Measurements from ENCODE around the gene KCNE4. TPM values are rescaled to one million over a fixed set of nuclear protein-coding genes. Genes with fewer than 3 reads are reported as not detected.
A peak's percentile ranks its signal among the peaks of the same experiment; 100 is the strongest.

KCNE4 gene
- total RNA-seq, 2 donors from 2014 or later = 4.5 to 5.1 TPM

GRCh38 chr2:223054193-223054781 lies 2.3 kb downstream of the KCNE4 start:
- DNase-seq (peak; percentile 76), ATAC-seq (peak; percentile 49 to 62)
- intact Hi-C loops (cut with DNase I) = no loop called here

- intact Hi-C loops (cut with DNase I) = no loop called here
- no peak for ATAC-seq
- no peak for DNase-seq
These were observed 3.1 kb downstream of the KCNE4 start for GRCh38 chr2:223055140-223055539.

GRCh38 chr2:223055836-223056235 lies 3.8 kb downstream of the KCNE4 start:
- peak; percentile 34 for DNase-seq
- intact Hi-C loops (cut with DNase I) = no loop called here
- ATAC-seq = peak; percentile 21 to 33

DNA sequence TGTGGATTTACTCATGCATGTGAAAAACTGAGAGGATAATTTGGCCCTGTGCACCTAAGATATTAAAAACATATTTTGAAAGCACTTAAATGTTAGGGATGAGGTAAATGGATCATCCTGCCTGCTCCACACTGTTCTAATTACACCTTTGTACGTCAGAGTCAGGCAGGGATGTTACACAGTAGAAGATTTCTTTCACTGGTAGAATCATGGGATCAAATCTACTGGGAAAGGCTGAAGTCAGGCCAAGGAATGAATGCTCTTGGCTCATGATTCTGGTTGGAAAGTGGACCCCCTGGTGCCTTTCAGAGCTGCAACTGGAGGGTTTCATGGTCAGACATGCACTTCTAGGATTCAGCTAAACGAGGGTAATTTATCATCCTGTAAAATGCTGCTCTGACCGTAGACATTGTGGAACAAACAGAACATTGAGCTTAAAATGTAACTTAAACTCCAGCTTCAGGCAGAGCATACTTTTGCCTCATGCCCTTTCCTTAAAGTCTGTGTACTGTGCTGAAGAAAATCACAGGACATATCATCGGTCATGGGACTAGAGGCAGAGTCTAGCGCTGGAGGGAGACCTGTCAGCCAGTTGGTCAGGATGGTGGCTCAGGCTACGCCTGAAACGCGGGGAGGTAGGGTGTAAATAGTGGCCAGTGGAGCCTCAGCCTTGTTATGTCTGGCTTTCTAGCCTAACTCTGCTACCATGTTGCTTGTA lies 4.9 kb downstream of the KCNE4 start:
- intact Hi-C loops (cut with DNase I) = no loop called here
- ATAC-seq (no peak), DNase-seq (no peak)

DNA sequence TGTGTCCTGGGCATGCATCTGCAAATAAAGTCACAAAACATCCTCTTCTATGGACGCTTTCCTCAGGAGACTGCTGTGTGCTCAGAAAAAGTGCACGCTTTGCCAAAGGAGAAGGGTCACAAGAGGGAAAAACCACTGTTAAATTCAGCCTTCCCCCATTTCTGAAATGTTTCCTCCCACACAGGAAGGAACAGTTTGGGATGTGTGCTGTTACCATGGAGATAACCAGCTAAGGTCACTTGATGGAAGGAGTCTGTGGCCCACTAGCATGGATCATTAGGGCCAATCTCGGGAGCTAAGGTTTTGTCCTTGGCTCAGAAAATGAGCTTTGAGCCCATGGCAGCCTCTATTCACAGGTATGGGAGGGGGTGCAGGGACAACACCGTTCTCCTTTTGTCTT lies 5.6 kb downstream of the KCNE4 start:
- ATAC-seq (peak; percentile 11 to 28), DNase-seq (no peak)
- intact Hi-C loops (cut with DNase I) = no loop called here

DNA sequence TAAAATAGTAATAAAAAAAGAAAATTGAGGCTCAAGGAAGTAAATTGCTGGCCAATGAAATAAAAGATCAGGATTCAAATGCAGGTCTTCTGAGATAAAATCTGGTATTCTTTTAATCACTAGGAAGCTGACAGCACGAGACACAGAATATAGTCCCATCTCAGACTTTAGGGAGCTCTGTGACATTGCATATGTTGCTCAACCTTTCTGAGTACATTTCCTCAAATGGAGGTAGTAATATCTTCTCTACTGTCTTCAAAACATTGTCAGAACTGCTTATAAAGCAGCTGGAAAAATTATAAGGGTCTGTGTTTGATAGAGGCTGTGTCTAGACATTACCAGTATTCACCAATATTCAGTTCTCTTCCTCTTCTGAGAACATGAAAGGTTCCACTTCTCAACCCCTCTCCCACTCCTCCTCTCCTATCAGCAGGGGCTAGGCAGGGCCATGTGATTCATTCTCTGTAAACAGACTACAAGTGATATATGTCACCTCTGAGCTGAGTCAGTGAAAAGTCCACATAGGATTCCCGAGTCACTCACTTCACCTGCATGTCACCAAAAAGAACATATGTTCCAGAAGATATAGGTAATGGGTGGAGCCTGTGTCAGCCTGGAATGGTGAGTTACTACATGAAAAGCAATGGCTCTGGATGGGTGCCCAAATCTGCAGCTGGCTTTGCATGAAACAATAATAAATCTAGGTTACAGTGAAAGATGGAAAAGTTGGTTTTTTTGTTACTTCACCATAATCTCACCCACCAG lies 7.1 kb downstream of the KCNE4 start:
- intact Hi-C loops (cut with DNase I) = no loop called here
- DNase-seq (no peak), ATAC-seq (no peak)

DNA sequence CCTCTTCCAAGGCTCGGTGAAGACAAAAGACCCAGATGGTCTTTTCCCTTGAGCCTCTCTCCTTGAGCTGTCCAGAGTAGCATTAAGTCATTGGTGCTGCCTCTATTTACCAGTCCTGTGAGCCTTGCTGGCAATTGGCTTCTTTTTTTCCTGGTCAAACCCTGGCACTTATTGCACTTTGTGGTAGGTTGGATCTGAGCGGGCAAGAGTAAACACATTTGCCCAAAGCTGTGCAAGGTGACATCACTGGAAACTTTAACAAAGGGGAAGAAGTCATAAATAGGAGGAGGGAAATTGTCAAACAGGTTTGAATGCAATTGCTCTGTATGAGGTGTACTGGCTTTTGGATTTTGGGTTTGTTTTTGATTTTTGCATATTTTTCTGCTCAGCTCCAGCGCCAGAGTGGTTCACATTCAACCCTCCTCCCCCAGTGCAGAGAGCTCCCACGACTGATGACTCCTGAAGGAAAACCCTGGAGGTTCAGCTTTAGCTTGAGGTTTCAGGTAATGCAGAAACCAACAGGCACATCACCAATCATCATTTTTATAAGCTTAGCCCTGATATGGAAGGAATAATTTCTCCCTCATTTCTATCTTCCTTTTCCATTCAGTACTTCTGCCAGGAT lies 8.3 kb downstream of the KCNE4 start:
- intact Hi-C loops (cut with DNase I) = no loop called here
- ATAC-seq (no peak), DNase-seq (no peak)

GRCh38 chr2:223062396-223062795 lies 10.4 kb downstream of the KCNE4 start:
- intact Hi-C loops (cut with DNase I) = no loop called here

DNA sequence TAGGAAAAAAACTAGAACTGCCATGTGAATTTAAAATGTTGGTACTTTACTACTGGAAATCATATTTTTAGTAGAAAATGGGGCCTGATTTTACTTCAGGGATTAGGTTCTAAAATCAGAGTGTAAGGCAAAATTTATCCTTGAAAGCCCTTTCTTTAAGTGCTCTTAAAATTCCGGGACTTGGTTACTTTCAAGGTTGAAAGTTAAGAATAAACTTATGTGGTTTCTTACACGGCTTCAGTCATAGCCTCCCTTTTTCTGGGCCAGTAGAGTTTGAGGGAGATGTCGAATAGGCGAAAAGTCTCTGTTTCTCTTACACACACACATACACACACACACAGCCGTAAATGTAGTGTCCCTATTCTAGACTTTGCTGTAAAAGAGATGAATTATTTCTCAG lies 13.1 kb downstream of the KCNE4 start:
- ATAC-seq (no peak), DNase-seq (no peak)
- intact Hi-C loops (cut with DNase I) = no loop called here

More at GRCh38 chr2:223062396-223062795, 10.4 kb downstream of the KCNE4 start:
- no peak for ATAC-seq
- no peak for DNase-seq

DNA sequence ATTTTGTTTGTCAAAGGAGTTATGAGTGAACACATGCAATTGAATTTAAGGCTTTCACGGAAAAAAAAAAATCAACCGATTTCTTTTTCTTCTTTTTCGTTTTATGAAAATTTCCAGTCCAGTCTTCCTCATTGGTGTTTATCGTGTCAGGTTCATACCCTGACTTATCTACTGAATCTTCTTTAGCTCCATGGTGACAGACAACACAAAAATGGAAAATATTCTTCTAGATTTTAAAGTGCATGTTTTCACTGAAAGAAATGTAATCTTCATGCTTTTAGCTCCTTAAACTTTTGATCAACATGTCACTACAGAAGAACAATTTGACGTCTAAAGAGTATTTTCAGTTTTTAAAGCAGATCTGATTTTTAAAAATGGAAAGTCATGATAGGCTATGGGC lies 14.7 kb downstream of the KCNE4 start:
- no peak for ATAC-seq
- intact Hi-C loops (cut with DNase I) = no loop called here
- no peak for DNase-seq

- DNase-seq = no peak
These were observed 16.1 kb downstream of the KCNE4 start for GRCh38 chr2:223068071-223068470.

GRCh38 chr2:223069465-223069864 lies 17.5 kb downstream of the KCNE4 start:
- DNase-seq (no peak), ATAC-seq (no peak)
- intact Hi-C loops (cut with DNase I) = no loop called here

More at GRCh38 chr2:223068071-223068470, 16.1 kb downstream of the KCNE4 start:
- ATAC-seq = no peak
- intact Hi-C loops (cut with DNase I) = no loop called here

DNA sequence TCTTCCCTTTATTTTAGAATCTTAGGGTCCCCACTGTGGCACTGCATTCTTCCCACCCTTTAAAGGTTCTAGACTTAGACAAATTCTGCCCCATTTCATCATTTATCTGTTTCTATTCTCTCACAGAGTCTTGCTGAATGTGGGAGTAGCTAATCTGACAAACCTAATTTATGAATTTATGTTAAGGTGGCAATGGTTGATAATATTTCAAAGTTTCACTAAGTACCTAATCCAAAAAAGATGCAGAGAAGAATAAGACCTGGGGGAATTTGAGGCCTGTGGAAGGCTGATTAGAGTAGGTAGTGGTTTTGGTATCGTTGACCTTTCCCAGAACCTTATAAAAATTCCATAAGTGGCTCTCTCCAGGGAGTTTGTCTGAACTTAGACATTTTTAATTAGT lies 18.0 kb downstream of the KCNE4 start:
- ATAC-seq (no peak), DNase-seq (no peak)
- intact Hi-C loops (cut with DNase I) = no loop called here

DNA sequence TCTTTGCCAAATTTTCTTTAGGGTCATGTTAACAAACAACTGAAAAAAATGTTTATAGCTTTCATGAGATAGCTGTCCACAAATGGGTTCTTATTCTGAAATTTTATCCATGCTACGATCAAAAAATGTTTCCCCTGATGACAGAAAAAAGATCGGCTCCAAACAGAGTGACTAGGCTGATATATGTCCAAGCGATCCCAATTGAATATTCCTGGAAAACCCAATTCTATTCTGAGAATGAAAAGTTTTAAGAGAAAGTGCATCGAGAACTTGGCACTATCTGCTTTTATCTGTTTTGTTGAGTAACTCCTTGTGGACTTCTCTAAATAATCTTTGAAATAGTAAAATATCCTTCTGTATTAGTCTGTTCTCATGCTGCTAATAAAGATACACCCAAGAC lies 19.1 kb downstream of the KCNE4 start:
- DNase-seq (no peak), ATAC-seq (no peak)
- intact Hi-C loops (cut with DNase I) = no loop called here

DNA sequence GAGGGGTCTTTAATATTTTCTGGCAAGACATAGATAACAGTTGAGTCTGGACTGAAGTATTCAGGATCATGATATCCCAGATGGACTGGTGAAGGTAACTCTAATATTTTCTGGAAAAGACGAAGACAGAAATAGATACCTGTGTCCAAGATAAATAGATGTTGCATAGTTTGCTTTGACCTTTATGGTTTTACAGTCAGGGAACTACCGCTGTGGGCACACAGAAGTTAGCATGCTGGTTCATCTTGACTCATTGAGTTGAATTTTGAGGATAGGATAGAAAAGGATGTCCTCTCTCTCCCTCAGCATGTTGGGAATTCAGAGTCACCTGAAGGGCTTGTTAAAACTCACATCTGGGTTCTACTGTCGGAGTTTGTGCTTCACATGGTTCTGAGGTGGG lies 20.8 kb downstream of the KCNE4 start:
- ATAC-seq (no peak), DNase-seq (no peak)
- intact Hi-C loops (cut with DNase I) = no loop called here

- DNase-seq = no peak
- ATAC-seq = no peak
- intact Hi-C loops (cut with DNase I) = no loop called here
These were observed 23.6 kb downstream of the KCNE4 start for GRCh38 chr2:223075301-223076270.

- intact Hi-C loops (cut with DNase I) = no loop called here
- ATAC-seq (no peak), DNase-seq (no peak)
These were observed 24.6 kb downstream of the KCNE4 start for GRCh38 chr2:223076573-223076972.

DNA sequence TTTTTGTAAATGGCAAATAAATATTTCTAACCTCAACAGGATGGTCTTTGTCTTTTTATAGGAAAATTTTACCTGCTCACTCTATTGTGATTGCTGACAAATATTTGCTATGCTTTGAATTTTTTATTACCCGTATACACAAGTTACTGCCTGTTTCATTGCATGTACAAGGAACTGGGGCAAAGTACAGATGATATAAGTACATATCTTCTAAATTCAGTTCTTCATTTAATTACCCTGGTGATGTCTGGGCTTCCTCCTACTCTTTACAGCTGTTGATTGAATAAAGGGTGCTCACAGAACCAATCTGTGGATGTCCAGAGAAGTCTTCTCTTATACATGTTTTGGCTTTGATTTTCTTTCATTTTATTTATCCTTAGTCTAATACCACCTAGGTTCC lies 26.5 kb downstream of the KCNE4 start:
- intact Hi-C loops (cut with DNase I) = no loop called here
- ATAC-seq (no peak), DNase-seq (no peak)

DNA sequence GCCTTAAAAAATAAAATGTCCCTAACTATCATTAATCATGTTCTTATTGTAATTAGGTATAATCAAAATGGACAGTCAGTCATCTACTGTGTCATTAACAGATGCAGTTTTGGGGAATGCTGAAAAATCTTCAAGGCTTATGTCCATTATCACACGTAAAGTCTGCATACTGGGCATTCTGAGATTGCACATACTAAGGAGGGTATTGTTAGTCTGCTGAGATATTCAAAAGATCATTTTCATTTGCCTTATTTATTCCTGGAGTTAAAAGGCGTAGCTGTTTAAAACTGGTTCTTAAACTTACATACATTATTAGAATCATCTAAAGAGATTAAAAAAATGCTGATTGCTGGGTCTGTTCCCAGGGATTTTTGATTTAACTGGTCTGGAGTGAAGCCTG lies 27.4 kb downstream of the KCNE4 start:
- intact Hi-C loops (cut with DNase I) = no loop called here
- DNase-seq (no peak), ATAC-seq (no peak)

Measured in left cardiac atrium (tissue), 4 donors.